NCI-H226 (cell line): ENCODE measurements around the gene CPSF3.

Experiments
- DNase-seq: peaks from one replicate; pipeline ENCODE4 v3.0.0-alpha.2; 2015

Gene CPSF3

DNA sequence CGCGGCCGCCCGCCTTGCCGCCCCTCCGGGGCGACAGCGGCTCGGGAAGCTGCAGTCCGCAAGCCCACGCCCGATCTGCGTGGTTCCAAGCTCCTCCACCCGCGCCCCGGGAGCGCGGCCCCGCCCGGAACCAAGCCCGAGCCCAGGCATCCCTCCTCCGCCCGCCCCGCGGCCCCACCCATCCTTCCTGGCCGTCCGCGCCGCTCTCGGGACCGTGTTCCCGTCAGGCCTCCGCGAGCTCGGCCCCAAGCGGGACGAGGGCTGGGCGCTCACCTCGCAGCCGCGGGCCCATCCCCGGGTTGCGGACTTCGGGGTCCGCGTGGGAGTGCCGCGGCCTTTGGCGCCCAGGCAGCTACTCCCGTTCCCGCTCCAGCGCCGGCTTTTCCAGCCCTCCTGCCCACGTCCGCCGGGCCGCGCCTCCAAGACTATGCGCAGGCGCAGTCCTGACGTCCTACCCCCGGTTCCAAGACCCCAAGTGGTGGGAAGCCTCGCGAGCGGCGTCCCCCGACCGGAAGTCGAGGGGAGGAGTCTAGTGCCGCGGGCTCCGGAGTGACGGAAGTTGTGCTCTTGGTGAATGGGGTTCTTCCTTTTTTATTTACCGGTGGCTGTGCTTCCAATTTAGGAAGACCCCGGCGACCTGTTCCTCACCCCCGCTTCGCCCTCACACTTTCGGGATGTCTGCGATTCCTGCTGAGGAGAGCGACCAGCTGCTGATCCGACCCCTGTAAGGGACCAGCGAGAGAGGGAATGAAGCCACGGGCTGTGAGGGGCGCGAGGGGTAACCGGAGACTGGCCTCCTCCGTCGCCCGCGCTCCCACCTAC lies at the start of gene CPSF3, which contains the start of gene ITGB1BP1:
CPSF3 (plus strand) TSS at position 555 of the 822 bp plus-strand sequence; CDS start at position 675, 120 bp downstream.
ITGB1BP1 (minus strand) TSS at position 429 of the 822 bp plus-strand sequence. CDS start 4,831 bp downstream, outside the sequence.
- peak; percentile 94 for DNase-seq

DNA sequence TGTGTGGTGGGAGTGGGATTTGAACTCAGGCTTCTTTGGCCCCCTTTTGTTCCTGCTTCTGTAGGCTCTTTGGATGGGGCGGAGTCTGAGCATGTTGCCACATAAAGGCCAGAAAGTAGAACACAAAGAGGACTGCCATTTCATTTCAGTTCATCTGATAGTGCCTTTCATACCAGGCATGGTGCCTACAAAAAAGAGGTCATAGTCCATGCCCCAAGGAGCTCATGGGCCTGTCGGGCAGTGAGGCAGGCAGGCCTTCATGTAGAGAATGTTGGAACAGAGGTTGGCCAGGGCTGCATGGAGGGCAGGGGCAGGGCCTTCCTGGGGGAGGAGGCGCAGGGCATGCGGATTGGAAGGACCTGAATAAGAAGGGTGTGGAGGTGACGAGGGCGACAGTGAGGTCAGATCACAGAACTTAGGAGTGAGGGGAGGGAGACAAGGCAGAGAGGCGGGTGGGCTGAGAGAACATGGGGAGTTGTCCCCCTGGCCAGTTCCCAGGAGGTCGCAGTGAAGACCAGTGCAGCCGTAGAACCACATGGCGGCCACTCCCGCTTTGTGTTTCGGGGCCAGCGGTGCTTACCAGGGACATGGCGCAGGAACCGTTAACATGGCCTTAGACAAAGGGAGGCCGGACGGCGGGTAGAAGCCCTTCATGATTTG lies 49.3 kb upstream of the CPSF3 start:
- DNase-seq: no peak

DNA sequence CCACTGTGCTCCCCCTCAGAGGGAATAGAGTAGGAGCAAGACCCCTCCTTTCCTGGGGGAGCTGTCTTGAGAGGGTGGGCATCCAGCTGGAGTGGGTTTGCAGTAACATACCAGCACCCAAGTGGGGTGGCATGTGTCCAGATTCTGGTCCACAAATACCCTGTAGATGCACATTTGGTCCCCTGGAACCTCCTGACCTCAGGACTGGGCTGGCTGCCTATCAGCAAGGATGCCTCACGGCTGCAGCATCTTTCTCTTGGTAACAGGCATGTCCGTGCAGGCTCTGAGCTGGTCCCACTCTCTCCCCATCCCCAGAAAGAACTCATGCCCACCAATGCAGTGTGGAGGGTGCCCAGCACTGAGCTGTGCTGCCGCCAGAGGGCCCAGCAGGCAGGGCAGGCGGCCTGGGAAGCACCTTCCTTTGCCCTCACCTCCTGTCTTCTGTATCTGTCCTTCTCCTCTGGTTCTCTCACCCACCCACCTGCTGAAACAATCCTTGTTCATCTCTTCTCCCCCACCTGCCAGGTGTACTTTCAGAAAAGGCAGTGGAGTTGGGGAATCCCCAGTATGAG lies 47.5 kb upstream of the CPSF3 start:
- DNase-seq: no peak

DNA sequence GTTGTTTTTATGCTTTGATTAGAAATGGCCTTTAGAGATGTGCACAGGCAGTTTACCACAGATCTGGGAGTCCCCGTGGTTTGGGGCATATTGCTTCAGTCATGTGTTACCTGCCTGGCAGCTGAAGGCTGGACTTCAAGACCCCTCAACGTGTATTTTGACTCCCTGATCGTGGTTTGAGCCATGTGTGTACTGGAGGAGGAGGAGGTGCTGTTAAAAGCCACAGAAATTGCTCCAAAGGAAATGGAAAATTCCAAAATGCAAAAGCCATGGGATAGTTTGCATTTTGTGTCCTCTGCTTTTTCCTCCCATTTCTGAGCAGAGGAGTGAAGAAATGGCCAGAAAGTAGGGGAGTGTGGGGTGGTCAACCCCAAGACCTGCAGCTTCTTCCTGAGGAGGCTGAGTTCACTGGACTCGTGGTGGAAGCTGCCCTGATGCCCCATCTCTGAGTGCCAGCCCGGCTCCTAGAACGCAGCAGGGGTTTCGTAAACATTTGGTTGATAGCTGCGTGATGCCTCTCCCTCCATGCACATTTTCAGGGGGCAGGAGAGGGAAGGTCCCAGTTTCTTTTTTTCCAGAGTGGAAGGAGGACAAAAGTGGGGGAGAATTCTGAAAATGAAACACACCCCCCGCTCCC lies 45.9 kb upstream of the CPSF3 start:
- no peak for DNase-seq

DNA sequence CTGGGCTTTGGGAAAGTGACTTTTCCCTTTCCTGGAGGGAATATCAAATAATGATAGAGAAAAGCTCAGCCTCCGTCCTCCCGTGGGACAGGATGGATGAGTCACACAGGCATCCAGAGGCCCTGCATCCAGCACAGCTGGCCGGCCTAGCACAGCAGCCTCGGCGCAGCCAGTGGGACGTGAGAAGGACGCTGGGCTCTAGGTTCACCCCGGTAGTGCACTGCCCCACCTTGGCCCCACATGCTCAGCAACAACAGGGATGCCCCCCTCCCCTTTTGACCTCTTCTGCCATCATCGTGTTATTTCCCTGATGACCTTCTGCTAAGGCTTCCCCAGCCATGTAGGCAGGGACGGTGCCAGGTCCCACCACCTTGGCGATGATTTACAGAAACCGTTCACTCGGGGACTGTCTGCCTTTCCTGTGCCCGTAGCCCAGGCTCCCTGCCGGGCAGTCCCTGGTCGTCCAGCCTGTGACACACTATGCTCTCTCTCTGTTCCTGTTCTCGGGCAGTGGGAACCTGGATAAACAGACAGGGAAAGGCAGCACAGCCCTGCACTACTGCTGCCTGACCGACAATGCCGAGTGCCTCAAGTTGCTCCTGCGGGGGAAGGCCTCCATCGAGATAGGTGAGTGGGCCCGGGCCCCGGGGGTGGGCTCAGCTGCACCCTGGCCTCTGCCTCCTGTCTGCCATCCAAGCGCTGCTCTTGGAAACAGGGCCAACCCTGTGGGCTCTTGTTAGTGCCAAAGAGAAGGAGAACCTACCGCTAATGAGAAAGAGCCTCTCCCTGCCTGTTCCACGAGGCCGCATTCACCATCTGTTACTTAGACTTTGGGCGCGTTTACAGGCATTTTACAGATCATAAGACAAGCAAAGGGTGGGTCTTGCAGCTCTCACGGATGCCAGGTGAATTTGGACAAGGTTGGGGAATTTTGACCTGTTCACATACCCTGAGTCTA lies 44.7 kb upstream of the CPSF3 start:
- DNase-seq: peak; percentile 51

DNA sequence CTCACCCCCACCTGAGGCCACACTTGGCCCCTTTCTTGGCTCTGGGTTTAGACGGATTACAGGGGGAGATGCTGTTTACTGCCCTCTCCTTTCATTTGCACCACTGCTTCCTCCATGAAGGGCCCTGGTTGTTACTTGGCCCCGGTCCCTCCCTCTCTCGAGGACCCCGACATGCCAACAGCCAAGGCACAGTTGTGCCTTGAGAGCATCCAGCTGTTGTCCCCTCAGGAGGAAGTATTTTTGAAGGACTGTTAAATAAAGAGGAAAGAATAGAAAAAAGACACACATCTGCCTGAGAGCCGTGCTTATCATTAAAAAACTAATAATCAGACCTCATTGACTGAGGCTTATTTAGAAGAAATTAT lies 44.1 kb upstream of the CPSF3 start:
- no peak for DNase-seq

DNA sequence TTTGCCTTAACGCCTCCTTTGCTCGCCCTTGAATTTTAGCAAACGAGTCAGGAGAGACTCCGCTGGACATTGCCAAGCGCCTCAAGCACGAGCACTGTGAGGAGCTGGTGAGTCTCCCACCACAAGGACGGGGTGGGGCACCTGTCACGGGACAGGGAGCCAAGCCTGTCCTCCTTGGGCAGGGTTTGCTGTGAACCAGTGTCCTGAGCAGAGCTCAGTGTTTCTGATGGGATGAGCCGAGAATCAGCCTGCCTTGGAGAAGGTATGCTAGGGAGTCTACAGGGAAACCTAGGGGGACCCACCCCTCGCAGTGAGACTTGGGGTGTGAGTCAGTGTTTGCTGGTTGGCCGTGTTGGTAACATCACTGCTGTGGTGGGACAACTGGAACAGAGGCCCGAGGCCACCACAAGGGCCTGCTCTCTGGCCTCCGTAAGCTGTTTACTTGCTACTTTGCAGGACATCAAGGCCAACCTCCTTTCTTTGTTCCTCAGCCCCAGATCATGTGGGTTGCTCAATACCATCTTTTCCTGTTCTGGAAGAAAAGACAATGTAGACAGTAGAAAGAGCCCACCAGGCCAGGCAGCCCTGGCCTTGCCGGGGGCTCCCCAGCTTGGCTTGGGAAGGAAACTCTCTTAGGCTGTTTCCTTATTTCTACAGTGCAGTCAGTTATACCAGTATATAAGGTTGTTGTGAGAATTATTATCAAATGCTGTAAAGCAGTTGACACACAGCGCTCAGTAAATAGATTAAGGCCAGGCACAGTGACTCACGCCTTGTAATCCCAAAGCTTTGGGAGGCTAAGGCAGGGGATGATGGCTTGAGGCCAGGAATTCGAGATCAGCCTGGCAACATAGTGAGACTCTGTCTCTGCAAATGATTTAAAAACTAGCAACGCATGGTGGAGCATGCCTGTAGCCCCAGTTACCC lies 42.5 kb upstream of the CPSF3 start:
- peak; percentile 89 for DNase-seq

DNA sequence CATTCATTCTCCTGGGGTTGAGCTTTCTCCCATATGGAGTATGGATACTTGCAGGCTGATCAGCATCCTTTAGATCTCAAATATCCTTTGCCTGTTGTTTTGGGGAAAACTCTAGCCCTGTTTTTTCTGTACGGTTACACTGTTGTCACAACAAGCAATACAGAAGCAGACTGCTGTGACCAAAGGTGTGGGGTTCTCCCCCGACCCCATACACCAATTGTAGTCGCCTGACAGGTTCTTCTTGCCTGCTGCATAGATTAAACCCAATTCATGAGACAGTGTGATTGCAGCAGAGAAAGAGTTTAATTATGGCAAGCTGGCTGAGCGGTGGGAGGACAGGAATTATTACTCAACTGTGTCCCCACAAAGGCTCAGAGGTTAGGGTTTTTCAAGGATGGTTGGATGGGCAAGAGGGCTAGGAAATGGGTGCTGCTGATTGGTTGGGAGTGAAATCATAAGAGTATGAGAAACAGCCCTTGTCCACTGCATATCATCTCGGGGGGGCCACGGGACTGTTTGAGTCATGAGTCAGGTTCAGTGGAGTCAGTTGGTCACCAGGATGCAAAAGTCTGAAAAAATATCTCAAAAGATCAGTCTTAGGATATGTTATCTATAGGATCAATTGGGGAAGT lies 40.7 kb upstream of the CPSF3 start:
- DNase-seq: peak; percentile 25

DNA sequence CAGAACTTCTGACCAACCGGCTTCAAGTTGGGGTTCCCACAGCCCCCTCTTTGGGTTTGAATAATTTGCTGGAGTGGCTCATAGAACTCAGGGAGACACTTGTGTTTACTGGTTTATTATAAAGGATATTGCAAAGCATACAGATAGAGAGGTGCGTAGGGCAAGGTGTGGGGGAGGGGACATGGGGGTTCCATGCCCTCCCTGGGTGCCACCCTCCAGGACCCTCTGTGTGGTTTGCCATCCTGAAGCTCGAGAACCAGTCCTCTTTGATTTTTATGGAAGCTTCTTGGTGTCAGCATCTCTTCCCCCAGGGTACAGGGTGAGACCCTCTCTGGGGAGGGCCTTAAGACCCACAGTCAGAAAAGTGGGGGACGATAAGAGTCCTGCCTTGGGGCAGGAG lies 38.9 kb upstream of the CPSF3 start:
- no peak for DNase-seq

DNA sequence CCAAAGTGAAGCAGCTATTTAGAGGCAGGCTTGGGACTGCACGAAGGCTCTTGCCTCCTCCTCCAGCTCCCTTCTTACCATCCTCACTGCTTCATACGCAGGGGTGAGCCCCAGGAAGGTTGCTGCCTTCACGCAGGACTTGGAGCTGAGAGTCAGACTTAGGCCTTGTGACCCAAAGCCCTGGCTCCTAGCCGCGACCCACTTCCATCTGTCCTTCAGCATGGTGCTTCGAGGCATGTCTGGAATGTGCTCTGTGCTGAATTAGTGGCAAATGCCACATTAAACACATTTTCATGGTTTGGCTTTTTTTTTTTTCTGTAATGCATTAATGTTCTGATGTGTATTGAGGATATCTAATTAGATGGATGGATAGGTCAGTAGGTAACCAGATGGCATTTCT lies 37.6 kb upstream of the CPSF3 start:
- DNase-seq: no peak

DNA sequence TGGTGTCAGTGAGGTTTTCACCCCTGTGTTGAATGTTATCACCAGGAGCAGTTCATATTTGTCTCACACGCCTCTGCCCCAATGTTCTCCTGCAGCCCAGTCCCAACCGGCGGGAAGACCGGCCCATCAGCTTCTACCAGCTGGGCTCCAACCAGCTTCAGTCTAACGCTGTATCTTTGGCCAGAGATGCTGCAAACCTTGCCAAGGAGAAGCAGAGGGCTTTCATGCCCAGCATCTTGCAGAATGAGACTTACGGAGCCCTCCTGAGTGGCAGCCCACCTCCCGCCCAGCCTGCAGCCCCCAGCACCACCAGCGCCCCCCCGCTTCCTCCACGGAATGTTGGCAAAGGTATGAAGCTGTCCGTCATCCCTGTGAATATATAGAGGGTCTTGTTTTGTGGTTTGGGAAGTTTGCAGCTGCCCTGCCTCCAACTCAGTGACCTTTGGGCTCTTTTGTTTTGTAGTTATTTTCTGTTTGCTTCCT lies 35.2 kb upstream of the CPSF3 start:
- no peak for DNase-seq

DNA sequence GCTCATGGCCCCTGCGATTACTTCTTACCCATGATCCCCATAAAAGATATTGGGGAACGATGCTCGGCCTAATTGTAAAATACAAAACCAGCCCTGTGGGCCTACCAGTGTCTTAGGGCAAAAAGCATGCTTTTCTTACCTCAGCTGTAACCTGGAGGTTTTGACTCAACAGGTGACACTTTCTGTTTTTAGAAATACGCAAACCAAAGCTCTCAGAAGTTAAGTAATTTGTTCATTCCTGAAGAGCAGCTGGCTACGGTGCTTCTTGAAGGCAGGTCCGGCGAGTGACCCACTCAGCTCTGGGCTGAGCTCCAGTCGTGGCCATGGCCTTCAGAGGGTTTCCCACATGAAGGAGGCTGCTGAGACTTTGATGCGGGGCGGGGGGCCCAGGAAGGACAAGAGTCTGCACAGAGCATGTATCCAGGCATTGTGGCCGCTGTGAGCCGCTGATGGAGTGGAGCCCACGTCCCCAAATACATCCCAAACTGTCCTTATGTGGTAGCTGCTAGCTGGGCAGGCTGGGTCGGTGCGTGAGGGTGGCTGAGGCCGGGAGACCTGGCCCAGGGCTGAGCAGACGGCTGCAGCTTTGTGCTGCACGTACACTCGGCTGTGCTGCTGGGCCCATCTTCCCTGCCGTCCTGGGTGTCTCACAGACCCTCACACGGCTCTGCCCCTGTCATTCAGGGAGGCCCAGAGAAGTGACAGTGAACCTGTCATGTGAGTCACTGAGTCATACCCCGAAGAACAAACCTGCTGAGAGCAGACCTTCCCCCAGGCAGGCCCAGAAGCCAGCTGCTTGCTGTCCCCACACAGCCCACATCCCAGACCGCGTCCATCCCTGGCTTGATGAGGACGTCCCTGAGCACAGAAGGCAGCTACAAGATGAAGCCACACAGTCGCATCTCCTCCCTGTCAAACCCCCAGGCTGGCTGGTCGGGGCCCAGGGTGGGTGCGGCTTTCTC lies 34.2 kb upstream of the CPSF3 start:
- no peak for DNase-seq

DNA sequence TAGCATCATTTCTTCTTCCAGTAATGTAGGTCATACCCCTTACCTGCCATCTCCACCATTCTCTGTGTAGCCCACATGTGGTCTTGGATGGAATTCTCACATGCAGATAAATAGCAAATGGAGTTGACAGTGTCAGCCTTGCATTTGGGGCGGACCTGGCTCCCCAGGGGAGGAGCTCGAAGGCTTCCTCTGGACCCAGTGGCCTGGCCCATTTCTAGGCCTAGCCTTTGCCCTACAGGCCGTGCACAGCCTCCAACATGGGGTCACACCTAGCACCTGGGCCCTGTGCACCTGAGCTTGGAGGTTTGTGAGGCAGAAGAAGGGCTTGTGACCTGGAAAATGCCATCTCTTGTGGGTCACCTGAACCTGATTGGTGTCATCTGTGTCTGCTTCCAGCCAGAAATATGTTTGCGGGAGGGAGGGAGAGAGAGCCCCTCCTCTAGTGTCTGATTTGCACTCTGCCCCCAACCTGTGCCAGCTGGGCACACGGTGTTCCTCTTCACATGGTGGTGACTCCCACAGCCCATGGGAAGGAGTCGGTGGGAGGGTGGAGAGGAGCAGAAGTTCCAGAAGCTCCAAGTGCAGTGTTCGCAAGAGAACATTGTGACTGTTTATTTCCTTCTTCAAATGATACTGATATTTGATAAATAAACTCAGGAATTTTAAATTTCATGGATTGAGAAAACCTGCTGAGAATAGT lies 33.2 kb upstream of the CPSF3 start:
- no peak for DNase-seq

DNA sequence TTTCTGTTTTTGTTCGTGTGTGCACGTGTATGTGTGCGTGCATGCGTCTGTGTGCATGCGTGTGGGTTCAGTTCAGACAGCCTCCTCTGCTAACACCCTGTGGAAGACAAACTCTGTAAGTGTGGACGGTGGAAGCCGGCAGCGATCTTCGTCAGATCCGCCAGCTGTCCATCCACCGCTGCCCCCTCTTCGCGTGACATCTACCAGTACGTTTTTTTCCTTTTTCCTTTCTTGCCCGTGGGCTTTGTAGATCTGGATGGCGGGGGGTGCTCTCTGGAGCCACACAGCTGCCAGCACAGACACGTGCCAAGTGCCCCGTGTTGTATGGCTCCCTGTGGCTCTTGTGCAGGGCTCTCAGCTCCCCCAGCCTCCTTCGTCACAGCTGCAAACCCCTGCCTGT lies 32.5 kb upstream of the CPSF3 start:
- no peak for DNase-seq

DNA sequence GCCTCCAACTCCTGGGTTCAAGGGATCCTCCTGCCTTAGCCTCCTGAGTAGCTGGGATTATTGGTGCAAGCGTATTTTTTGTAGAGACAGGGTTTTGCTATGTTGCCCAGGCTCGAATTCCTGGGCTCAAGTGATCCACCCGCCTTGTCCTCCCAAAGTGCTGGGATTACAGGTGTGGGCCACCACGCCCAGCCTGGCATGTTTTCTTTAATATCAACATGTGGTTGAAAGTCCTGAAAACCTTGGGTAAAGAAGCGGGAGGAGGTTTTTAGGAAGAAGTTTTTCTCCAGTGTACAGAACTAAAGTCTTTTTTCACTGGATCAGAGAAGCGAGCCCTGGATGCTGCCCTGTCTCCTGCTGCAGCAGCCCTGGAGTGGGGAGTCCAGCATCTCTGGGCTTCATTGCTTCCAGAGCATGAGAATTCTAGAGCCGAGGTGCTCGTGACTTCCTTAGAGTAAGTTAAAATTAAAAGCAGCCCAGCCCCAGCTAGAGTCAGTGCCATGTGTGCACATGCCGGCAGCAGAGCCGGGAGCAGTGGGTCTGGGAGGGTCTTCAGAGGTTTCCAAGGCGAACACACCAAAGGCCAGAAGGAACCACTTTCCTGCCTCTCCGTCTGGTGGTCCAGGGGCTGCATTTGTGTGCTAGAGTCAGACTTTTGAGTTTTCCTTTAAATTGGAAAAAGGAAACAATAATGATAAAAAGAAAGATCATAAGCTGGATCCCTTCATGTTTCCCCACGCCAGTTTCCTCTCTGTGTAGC lies 31.3 kb upstream of the CPSF3 start:
- DNase-seq: no peak

DNA sequence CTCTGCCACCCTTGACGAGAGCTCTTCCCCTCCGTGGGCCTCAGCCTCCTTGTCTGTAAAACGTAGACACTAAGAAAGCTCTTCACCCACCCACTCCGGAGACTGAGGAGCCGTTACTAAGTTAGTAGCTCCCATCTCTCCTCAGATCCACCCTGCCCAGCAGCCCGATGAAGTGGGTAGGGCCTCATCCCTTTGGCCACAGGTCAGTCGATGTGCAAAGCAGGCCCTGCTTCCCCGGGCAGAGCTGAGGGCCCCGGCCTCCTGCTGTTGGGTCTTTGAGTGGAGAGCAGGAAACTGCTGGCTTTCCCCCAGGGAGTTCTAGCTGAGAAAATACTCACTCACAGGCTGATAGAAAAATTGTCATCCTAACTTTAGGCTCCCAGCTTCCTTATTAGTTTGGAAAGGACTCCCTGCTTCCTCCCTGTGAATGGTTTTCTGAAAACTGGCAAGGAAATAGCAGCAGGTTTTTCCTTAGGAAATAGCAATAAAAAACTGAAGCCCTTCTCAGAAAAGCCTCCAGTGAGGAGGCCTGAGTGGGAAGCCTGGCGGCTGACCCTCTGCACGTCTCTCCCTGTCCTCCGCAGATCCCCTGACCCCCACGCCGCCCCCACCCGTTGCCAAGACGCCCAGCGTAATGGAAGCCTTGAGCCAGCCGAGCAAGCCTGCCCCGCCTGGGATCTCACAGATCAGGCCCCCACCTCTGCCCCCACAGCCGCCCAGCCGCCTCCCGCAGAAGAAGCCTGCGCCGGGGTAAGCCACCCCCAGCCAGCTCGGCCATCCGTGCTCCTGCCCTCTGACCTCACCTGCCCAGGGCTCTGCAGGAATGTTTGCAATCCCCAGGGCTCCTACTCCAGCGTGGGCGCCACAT lies 30.3 kb upstream of the CPSF3 start:
- DNase-seq: no peak

DNA sequence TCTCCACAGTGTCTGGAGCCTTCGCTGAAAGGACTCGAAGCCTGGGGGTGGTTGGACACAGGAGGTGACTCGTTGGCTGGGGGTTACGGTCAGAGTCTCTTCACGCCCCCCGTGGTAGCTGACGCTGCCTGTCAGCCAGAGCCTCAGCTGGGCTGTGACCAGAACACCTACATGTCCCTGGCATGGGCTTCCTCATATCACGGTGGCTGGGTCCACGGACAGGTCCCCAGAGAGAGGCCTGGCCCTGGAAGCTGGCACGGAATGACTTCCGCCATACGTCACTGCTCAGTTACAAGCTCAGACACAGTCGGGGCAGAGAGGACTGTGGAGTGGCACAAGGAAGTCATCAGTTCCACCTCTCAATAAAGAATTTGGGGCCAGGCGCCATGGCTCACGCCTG lies 28.6 kb upstream of the CPSF3 start:
- DNase-seq: no peak
